ENCODE results near the gene HOXA9. TPM values are rescaled to one million over a fixed set of nuclear protein-coding genes. Genes with fewer than 3 reads are reported as not detected.

The HOXA9 gene
- total and polyA plus RNA-seq, 2 of the 4 experiments (the other 2 are of a cell fraction): 0.18 to 0.32 TPM

GRCh38 chr7:27188386-27189294 lies 23.3 kb upstream of the HOXA9 start:
- H3K9me1 ChIP-seq (ENCODE audit: insufficient read depth, low read length): no peaks in the 10 kb centered on the region
- no peak overlapping the region for H3K18ac ChIP-seq (ENCODE audit: low read depth, low read length)
- peaks cover 16% of the 10 kb centered on the region; the same call in 1 of the 2 replicates for H3K9me3 ChIP-seq (ENCODE audit: control insufficient read depth, insufficient read depth, low read length)
- in situ Hi-C loops (cut with MboI; ENCODE audit: low sequenced_read_pairs) (no loop called here), intact Hi-C loops (cut with micrococcal nuclease) (no loop called here), dilution Hi-C loops (cut with HindIII; ENCODE audit: low sequenced_read_pairs, unreplicated experiment) (no loop called here)
- H4K20me1 ChIP-seq (ENCODE audit: insufficient read depth, low read length): peaks cover 18% of the 10 kb centered on the region; the same call in 1 of the 2 replicates
- no peak overlapping the region for H4K8ac ChIP-seq (ENCODE audit: low read depth in 2 of 2, low read length in 2 of 2)
- no peak overlapping the region for H2BK5ac ChIP-seq (ENCODE audit: low read depth, low read length, poor library complexity, severe bottlenecking)
- no peak overlapping the region for H2AFZ ChIP-seq (replicated peaks; ENCODE audit: low read length, poor library complexity)
- H3K79me1 ChIP-seq (ENCODE audit: low read depth in 1 of 2, low read length in 2 of 2): no peaks in the 10 kb centered on the region
- H3K4ac ChIP-seq (ENCODE audit: low read depth, low read length): no peak overlapping the region
- BruUV-seq (replicated peaks): no TSS peak
- CTCF ChIA-PET: interaction anchor here (1.1 kb wide), 1 partner anchor 9 kb away, joined by 3 read pairs; no protein-coding TSS in a partner anchor
- H2BK120ac ChIP-seq (ENCODE audit: low read depth, low read length): no peak overlapping the region
- H3K56ac ChIP-seq (ENCODE audit: extremely low read depth, insufficient read depth, low read length): no peak overlapping the region
- H2BK20ac ChIP-seq (ENCODE audit: low read depth, low read length): no peak overlapping the region
- H2AK9ac ChIP-seq (replicated peaks; ENCODE audit: low read depth, low read length, poor library complexity): no peak overlapping the region
- peaks cover 97% of the 10 kb centered on the region for H3K27me3 ChIP-seq (ENCODE audit: control insufficient read depth, insufficient read depth, low read length)
- peaks cover 3% of the 10 kb centered on the region; the same call in 1 of the 2 replicates for H3K4me1 ChIP-seq (ENCODE audit: control insufficient read depth, insufficient read depth, low read length)
- ATAC-seq (ENCODE audit: low read depth): no peak
- no peak overlapping the region for H3K27ac ChIP-seq (ENCODE audit: insufficient read depth, low read length)
- H2BK15ac ChIP-seq (ENCODE audit: low read depth, low read length): no peak overlapping the region
- POLR2A ChIA-PET (ENCODE audit: unreplicated experiment): no interaction called here
- H3K4me3 ChIP-seq (ENCODE audit: insufficient read depth, low read depth, low read length): no peak overlapping the region
- H3K14ac ChIP-seq (replicated peaks; ENCODE audit: low read depth, low read length): no peak overlapping the region
- no peak overlapping the region for H2AK5ac ChIP-seq (ENCODE audit: low read depth, low read length)
- DNase-seq: no peak
- 11% methylated on average over 19 of the region's 49 CpGs; no CpG with 5 or more reads in 1 of the 2 experiments for WGBS, 2 experiments (ENCODE audit: extremely low coverage in 2 of 2, insufficient read length in 1 of 2)
- 0 out of 2 replicates have a peak overlapping the region, but pooled peaks have one; percentile 4 for H3K4me2 ChIP-seq (ENCODE audit: low read depth, low read length)
- no peak for TF ChIP-seq BHLHE40 (IDR thresholded peaks at IDR 0.05; ENCODE audit: low read depth, low read length)
- no peak for TF ChIP-seq FOS (IDR thresholded peaks at IDR 0.05; ENCODE audit: low read depth, low read length)
- TF ChIP-seq RAD21 (IDR thresholded peaks at IDR 0.05; ENCODE audit: low read length): no peak
- TF ChIP-seq CTCF (conservative IDR thresholded peaks at IDR 0.05; ENCODE audit: low read depth, low read length): no peak
- no peak for TF ChIP-seq NFE2L2 (IDR thresholded peaks at IDR 0.05; ENCODE audit: low read depth, low read length)
- no peak for TF ChIP-seq POLR2A (IDR thresholded peaks at IDR 0.05; ENCODE audit: low read depth, low read length)
- TF ChIP-seq ELK1 (IDR thresholded peaks at IDR 0.05; ENCODE audit: borderline replicate concordance, low read depth, low read length): no peak
- TF ChIP-seq MXI1 (IDR thresholded peaks at IDR 0.05; ENCODE audit: borderline replicate concordance, low read depth, low read length): no peak
- TF ChIP-seq MAFK (IDR thresholded peaks at IDR 0.05; ENCODE audit: low read depth, low read length): no peak
- no peak for TF ChIP-seq MAZ (IDR thresholded peaks at IDR 0.05; ENCODE audit: borderline replicate concordance, low read depth, low read length)
- TF ChIP-seq CEBPB (IDR thresholded peaks at IDR 0.05; ENCODE audit: low read depth, low read length): no peak
- no peak for TF ChIP-seq CHD1 (IDR thresholded peaks at IDR 0.05; ENCODE audit: low read depth, low read length)
- TF ChIP-seq RCOR1 (IDR thresholded peaks at IDR 0.05; ENCODE audit: insufficient replicate concordance, low read length): no peak
- TF ChIP-seq RFX5 (IDR thresholded peaks at IDR 0.05; ENCODE audit: low read depth, low read length): no peak
- no peak for TF ChIP-seq SMC3 (IDR thresholded peaks at IDR 0.05; ENCODE audit: low read depth, low read length)
- H4K91ac ChIP-seq (ENCODE audit: insufficient read depth, low read depth, low read length): no peak overlapping the region
- H3K9ac ChIP-seq (ENCODE audit: low read depth, low read length): no peak overlapping the region
- no peak overlapping the region for H4K5ac ChIP-seq (ENCODE audit: low read depth, low read length)
- no peak overlapping the region for H3K23ac ChIP-seq (ENCODE audit: low read depth, low read length)
- H3K36me3 ChIP-seq (ENCODE audit: control insufficient read depth, insufficient read depth, low read length): no peaks in the 10 kb centered on the region

Data from IMR-90 (cell line).